HG03103 (cell line): ENCODE data around the gene CANX.

Source experiments
- ATAC-seq: cut with Tn5 transposase; IDR thresholded peaks from one replicate; pipeline ENCODE4 v1.9.1; 2021; ENCODE audit warnings: low read depth; ENCODE audit not compliant: unreplicated experiment

CANX gene

DNA sequence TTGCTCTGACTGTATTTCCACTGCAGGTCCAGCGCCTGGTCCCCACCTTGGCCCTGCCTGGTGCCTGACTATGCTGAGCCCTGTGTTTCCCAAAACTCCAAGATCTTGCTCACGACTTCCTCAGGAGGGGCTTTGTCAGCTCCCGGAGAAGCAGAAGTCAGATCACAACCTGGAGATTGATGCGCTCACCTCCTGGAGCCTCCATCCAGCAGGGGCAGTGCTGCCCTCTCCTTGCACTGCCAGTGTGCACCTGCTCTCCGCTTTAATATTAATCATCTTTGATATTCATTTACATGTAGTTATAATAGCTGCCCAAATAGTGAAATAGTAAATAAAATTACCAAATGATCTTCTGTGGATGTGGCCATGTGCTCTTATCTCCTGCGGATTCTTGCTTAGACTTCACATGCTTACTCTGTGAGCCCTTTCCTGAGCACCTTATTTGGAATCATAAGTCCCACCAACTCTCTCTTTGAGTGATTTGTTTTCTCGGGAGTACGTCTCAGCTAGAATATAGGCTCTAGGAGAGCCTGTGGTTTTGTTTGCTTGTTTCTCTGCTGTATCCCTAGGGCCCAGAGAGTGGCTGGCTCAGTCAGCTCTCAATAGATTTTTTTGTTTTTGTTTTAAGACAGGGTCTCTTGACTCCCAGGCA lies 51.2 kb downstream of the CANX start:
- no peak for ATAC-seq

GRCh38 chr5:179753971-179754370 lies 55.2 kb downstream of the CANX start:
- no peak for ATAC-seq

- ATAC-seq, result no peak
Measured at GRCh38 chr5:179755022-179755421, 56.3 kb downstream of the CANX start.

DNA sequence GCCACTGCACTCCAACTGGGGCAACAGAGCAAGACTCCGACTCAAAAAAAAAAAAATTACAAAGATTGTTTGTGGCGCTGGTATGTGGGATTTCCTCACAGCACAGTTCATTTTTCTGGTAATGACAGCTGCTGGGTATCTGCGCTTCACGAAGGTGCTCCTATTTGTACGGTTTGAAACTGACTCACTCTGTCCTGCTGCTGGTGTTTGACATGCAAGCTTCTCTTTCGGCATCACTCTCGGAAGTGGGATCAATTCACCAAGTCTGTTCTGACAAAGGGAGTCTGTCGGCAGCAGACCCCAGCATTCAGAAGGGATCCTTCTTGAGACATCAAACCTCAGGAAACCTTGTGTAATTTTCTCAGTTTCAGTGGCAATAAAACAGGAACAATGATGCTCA lies 60.2 kb downstream of the CANX start:
- no peak for ATAC-seq

GRCh38 chr5:179759581-179760551 lies 61.1 kb downstream of the CANX start:
- no peak for ATAC-seq

GRCh38 chr5:179762079-179762780 lies 63.5 kb downstream of the CANX start:
- ATAC-seq, result no peak

GRCh38 chr5:179762781-179763176 lies 64.0 kb downstream of the CANX start:
- no peak for ATAC-seq

- ATAC-seq, result no peak
Measured at GRCh38 chr5:179763215-179763945, 64.6 kb downstream of the CANX start.

- no peak for ATAC-seq
Measured at GRCh38 chr5:179764056-179764455, 65.3 kb downstream of the CANX start.

DNA sequence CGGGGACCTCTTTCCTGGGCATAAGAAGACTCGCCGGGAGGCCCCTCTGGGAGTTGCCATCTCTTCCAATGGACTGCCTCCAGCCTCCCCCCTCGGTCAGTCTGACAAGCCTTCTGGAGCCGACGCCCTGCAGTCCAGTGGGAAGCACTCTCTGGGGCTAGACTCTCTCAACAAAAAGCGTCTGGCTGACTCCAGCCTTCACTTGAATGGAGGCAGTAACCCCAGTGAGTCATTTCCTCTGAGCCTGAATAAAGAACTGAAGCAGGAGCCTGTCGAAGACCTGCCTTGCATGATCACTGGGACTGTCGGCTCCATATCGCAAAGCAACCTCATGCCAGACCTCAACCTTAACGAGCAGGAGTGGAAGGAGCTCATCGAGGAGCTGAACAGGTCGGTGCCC lies 66.6 kb downstream of the CANX start:
- no peak for ATAC-seq

GRCh38 chr5:179766021-179766725 lies 67.4 kb downstream of the CANX start:
- no peak for ATAC-seq

DNA sequence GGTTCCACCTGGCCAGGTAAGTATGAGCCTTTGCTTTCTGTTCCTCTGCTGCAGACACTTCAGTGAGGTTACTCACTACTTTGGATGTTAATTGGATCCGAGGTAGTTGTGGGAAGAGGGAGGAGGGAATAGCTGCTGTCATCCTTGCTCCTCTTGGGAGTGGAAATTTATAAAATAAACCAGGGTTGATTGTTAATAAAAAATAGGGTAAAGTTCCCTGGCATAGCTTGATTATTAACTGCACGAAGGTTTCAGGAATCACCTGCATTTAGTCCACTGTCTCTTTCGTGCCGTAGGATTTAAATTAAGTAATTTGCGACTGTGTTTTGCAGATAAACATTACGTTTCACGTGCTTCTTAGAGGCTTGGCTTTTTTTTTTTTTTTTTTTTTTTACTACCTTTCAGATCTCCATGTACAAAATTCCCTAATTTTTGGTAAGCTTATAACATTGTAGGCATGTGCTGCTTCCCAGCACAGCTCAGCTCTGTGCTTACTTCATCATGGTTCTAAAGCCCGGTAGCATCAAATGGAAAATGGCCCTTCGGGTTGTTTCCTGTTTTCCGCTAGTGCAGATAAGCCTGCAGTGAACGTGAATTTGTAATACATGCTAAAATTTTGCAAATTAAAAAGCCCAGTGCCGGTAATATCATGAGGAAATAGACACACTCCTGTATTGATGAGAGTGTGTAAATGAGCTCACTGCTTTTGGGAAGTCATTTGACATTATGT lies 68.1 kb downstream of the CANX start:
- ATAC-seq, result no peak

- ATAC-seq, result no peak
Measured at GRCh38 chr5:179767496-179768100, 68.8 kb downstream of the CANX start.

GRCh38 chr5:179768326-179769085 lies 69.7 kb downstream of the CANX start:
- no peak for ATAC-seq

GRCh38 chr5:179769271-179769670 lies 70.5 kb downstream of the CANX start:
- ATAC-seq, result no peak

- no peak for ATAC-seq
Measured at GRCh38 chr5:179769796-179770195, 71.0 kb downstream of the CANX start.

- ATAC-seq, result no peak
Measured at GRCh38 chr5:179771311-179771895, 72.6 kb downstream of the CANX start.

- ATAC-seq, result no peak
Measured at GRCh38 chr5:179772351-179772750, 73.6 kb downstream of the CANX start.
